ENCODE measurements around the gene TELO2.

Gene TELO2

DNA sequence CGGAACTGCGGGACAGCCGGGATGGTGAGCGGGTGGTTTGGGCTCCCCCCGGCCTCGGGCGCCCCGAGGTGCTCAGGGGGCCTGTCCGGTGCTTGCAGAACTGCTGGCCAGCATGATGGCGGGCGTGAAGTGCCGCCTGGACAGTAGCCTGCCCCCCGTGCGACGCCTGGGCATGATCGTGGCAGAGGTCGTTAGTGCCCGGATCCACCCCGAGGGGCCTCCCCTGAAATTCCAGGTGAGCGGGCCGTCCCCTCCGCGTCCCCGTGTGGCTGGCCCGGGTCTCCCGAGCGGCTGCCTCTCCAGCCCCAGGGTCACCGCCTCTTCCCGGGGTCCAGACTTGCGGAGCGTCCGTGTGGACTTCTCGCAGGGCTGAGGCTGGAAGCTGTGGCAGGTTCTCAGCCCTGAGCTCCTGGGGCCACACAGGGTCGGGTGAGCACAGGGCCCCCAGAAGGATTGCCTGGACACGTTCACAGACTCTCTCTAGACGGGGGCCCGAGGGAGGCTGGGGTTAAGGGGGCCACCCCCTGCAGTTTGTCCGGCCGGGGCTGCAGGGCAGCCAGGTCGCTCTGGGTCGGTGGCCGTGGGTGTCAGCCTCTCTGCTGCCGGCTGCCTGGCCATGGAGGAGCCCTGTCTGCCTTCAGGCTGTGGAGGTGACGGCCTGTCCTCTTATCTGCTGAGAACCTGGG, 7.4 kb downstream of the TELO2 start:
- no peak for DNase-seq

- DNase-seq: no peak
Observed at GRCh38 chr16:1501630-1502029, 8.5 kb downstream of the TELO2 start.

- DNase-seq: no peak
Observed at GRCh38 chr16:1502092-1503004, 9.2 kb downstream of the TELO2 start.

DNA sequence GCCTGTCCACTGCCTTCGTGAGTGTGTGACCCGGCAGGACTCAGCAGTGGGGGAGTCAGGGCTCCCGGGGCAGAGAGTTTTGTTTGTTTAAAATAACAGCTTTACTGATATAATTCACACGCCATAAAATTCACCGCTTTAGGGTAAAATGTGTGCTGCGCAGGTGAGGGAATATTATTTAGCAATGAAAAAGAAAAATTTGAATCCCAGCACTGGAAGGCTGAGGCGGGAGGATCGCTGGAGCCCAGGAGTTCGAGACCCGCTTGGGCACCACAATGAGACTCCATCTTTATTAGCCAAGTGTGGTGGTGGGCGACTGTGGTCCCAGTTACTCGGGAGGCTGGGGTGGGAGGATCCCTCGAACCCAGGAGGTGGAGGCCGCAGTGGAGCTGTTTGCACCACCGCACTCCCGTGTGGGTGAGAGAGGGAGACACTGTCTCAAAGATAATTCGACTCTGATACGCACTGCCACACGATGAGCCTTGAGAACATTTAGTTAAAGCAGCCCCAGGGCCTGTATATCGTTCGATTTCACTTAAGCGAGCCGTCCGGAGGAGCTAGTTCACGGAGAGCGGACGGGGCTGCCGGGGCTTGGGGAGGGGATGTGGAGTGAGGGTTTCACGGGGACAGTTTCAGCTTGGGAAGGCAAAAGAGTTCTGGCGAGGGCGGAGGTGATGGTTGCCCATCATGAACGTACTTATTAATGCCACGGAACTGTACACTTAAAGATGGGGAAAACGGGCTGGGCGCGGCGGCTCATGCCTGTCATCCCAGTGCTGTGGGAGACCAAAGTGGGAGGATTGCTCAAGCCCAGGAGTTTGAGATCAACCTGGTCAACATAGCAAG, 10.2 kb downstream of the TELO2 start:
- no peak for DNase-seq

- no peak for DNase-seq
Observed at GRCh38 chr16:1505073-1505844, 12.1 kb downstream of the TELO2 start.

- no peak for DNase-seq
Observed at GRCh38 chr16:1505912-1506311, 12.8 kb downstream of the TELO2 start.

- no peak for DNase-seq
Observed at GRCh38 chr16:1506494-1507213, 13.5 kb downstream of the TELO2 start.

DNA sequence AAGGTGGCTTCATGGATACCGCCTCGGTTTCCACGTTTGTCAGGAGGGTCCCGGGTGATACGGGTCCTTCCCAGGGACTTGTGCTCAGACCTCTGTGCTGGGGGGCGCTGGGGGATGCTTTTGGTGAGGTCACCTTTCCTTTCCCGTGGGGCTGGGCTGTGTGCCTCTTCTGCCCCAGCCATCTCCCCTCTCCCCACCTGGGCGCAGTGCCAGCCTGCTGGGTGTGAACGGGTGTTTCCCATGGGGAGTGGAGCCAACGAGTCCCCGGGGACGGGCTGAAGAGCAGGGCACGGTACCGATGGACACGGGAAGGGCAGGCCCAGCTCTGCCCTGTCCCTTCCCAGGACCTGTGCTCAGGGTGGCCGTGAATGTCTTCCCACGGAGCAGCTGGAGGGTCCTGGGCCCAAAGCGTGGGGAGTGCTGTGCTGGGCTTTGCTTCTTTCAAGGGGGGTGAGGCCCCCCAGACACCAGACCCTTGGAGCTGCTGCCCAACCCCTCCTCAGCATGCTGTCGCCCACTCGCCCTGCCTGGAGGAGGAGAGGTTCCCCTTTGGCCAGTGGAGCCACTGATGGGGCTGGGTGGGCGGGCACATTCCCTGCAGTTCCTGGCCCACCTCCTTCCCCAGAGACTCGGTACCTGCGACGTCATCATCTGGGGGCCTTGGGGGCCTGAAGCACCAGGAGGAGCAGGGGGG, 15.5 kb downstream of the TELO2 start:
- DNase-seq: no peak

DNA sequence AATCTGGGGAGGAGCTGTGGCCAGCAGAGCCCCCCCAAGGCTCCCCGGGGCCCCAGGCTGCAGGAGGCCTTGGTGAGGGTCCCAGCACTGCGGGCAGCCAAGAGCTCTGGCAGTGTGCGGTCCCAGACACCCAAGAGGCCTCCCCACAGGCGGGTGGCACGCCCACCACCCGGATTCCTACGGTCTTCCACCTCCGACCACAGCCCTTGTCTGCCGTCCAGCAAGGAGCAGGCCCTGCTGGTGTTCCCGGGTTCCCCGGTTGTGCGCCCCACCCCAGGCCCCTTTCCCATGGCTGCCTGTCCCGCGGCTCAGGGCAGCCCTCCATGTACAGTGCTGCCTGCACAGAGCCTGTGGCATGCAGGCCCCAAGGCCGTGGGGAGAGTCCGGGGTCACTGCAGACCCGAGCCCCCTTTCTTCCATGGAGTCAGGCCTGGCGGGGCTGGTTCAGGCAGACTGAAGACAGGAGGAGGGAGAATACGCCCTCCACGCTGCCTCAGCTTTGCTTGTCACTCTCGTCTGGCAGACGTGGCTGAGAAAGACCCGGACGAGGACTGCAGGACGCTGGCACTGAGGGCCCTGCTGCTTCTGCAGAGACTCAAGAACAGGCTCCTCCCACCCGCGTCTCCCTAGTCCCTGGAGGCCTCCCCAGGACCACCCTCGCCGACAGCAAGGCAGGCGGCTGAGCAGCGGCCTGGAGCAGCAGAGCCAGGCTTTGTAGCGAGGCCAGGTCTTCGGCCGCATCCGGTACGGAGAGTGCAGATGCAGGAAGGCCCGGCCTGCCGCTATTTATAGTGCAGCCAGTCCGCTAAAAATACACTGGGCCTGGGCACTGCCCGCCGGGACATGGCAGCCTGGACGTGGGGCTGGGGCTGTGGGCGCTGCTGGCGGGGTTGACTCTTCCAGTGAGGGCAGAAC, 16.4 kb downstream of the TELO2 start:
- DNase-seq: no peak

DNA sequence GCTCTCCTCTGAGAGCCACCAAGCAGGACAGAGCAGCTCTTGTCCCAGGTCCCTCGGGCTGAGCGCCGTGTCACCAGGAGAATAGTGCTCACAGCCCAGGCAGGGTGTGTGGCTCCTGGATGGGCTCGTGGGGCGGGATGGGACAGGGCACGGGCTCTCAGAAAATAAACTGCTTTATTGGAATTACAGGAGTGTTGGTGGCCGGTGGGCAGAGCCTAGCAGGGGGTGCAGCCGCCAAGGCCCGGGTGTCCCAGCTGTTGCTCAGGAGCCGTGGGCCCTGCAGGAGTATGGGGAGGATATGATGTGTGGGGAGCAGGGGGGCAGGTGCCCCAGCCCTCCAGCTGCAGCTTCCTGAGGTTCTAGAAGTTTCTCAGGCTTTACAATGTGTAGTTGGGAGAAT, 17.1 kb downstream of the TELO2 start:
- DNase-seq: no peak

- no peak for DNase-seq
Observed at GRCh38 chr16:1510941-1511351, 17.8 kb downstream of the TELO2 start.

DNA sequence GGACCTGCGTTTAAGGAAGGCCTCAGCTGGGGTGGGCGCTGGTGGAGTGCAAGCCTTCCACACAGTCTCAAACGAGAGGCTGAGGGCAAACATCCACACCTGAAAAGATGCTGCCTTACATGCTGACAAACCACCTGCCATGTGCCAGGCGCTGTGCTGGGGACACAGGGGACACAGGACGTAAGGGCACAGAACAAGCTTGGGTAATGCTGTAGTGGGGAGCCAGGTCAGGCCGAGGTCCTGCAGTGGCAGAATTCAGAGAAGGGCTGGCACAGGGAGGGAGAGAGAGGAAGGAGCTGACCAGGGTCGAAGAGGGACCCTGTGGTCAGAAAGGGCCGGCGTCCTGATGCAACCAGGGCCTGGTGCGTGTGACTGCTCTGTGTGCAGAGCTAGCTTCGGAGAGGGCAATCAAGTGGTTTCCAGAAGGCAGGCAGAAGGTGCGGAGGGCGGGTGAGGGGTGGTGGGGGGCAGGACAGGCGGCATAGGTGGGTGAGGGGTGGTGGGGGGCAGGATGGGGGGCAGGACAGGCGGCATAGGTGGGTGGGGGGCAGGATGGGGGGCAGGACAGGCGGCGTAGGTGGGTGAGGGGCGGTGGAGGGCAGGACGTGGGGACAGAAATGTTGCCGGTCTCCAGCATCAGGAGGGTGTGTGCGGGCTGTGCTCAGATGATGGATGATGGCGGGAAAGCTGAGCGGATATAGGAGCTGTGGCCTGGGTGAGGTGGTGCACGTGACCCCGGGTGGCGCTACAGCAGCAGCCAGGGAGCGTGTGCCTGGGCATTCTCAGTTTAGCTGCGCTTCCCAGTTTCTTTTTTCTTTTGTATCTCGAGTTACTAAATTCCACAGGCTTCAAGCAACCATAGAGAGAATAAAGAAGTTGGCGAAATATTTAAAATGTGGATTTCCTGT, 18.8 kb downstream of the TELO2 start:
- no peak for DNase-seq

DNA sequence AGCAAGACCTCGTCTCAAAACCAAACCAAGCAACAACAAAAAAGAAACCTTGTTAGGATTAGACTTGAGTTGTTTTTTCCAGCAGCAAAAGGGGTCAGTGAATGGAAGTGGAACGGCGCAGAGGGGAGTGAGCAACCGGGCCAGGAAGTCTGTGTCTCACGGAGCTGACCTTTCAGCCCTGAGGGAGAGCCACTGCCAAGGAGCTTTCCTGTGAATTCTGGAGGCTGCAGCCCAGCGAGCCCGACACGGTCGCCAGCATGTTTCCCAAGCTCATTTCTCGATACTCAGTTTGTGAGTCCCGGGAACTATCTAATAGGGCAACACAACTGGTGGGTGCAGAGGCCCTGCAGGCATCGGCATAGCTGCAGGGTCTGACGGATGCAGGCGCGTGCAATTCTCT, 19.6 kb downstream of the TELO2 start:
- no peak for DNase-seq

GRCh38 chr16:1514507-1514906, 21.3 kb downstream of the TELO2 start:
- no peak for DNase-seq

DNA sequence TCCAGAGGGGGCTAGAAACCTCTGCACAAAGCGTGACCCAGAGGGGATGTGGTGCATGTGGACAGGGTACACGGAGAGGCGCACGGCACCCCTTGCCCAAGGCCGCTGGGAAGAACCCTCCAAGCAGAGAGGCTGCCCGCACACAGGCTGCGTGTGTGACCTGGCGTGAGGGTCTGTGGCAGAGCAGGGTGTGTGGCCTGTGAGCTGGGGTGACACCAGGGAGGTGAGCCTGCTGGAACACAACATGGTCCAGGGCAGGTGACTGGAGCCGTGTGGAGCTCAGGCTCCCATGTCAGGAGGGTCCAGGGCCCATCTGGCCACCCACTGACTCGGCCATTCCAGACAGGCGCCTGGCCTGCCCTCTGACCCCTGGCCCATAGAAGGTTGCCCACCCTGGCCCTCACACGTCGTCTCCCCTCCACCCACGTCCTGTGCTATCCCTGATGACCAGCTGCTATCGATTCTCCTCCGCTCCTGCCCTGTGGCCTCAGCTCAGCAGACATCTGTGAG, 25.5 kb downstream of the TELO2 start:
- no peak for DNase-seq

- DNase-seq: no peak
Observed at GRCh38 chr16:1519831-1520230, 26.7 kb downstream of the TELO2 start.

- DNase-seq: no peak
Observed at GRCh38 chr16:1520461-1520860, 27.3 kb downstream of the TELO2 start.

DNA sequence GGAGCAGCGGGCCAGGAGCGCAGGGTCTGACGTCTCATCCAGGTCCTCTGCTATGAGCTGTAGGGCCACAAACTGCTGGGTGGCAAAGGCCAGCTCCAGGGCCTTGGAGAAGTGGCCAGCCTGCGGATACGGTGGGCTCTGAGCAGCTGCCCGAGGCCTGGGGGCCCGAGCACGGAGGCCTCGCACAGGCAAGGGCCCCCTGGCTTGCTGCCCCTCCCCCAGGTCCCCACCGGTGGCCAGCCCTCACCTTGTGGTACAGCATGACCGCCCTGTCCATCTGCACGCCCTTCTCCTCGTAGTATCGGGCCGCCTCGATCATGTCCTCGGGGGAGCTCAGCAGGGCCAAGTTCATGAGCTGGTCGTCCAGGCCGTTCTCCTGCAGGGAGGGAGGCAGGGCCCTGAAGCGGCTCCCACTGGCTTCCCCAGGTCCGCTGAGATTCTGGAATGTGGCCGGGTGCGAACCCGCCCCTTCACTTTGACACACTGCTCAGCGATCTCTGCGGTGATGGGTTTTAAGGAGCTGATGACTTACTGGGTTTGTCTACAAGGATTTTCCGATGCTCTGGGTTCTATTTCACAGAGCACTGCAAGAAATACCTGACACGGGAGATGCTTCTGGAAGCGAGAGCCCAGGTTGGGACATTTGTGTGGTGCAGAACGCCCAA, 30.6 kb downstream of the TELO2 start:
- DNase-seq: no peak
